ENCODE results near the gene MCOLN2.

The MCOLN2 gene

GRCh38 chr1:84889437-84889836 is 107.5 kb downstream of the MCOLN2 start:
- H3K27me3 ChIP-seq (replicated peaks in 2 of 5; ENCODE audit: control insufficient read depth in 4 of 5, insufficient read depth in 5 of 5, low read length in 4 of 5): peaks cover 4 to 31% (median 17%) of the 10 kb centered on the region in 5 experiments
- H3K27ac ChIP-seq (ENCODE audit: insufficient read depth in 1 of 2, low read depth in 1 of 2, low read length in 2 of 2, poor library complexity in 1 of 2, severe bottlenecking in 2 of 2): no peak overlapping the region
- no peak for DNase-seq
- H3K36me3 ChIP-seq (ENCODE audit: control insufficient read depth in 4 of 4, insufficient read depth in 4 of 4, low read length in 3 of 4): peaks cover 0 to 3% (median 0%) of the 10 kb centered on the region in 4 experiments
- ChIA-PET CTCF (interaction anchor here (1.3 kb wide), 1 partner anchor 29 kb away, joined by 3 read pairs; no protein-coding TSS in a partner anchor), POLR2A (no interaction called here)
- peaks cover 2 to 19% (median 11%) of the 10 kb centered on the region in 4 experiments for H3K4me1 ChIP-seq (ENCODE audit: control extremely low read depth in 1 of 4, control insufficient read depth in 4 of 4, insufficient read depth in 4 of 4, low read length in 3 of 4)
- H3K4me3 ChIP-seq (ENCODE audit: control insufficient read depth in 1 of 7, extremely low read depth in 1 of 7, insufficient read depth in 4 of 7, low read depth in 2 of 7, low read length in 6 of 7): no peak overlapping the region
- 62% methylated on average over 2 of the region's 5 CpGs for WGBS (ENCODE audit: insufficient coverage)
- peaks cover 0 to 3% (median 0%) of the 10 kb centered on the region in 5 experiments for H3K9me3 ChIP-seq (ENCODE audit: control extremely low read depth in 1 of 5, control insufficient read depth in 4 of 5, insufficient read depth in 2 of 5, low read depth in 1 of 5, low read length in 4 of 5)

GRCh38 chr1:84888753-84889152 is 108.2 kb downstream of the MCOLN2 start:
- Histone ChIP-seq H3K4me3 (ENCODE audit: control insufficient read depth in 1 of 7, extremely low read depth in 1 of 7, insufficient read depth in 4 of 7, low read depth in 2 of 7, low read length in 6 of 7) (no peak overlapping the region), H3K27me3 (replicated peaks in 2 of 5; ENCODE audit: control insufficient read depth in 4 of 5, insufficient read depth in 5 of 5, low read length in 4 of 5) (peaks cover 2 to 24% (median 14%) of the 10 kb centered on the region in 5 experiments), H3K36me3 (ENCODE audit: control insufficient read depth in 4 of 4, insufficient read depth in 4 of 4, low read length in 3 of 4) (peaks cover 0 to 3% (median 0%) of the 10 kb centered on the region in 4 experiments), H3K27ac (ENCODE audit: insufficient read depth in 1 of 2, low read depth in 1 of 2, low read length in 2 of 2, poor library complexity in 1 of 2, severe bottlenecking in 2 of 2) (no peak overlapping the region), H3K9me3 (ENCODE audit: control extremely low read depth in 1 of 5, control insufficient read depth in 4 of 5, insufficient read depth in 2 of 5, low read depth in 1 of 5, low read length in 4 of 5) (peaks cover 0 to 3% (median 0%) of the 10 kb centered on the region in 5 experiments), H3K4me1 (ENCODE audit: control extremely low read depth in 1 of 4, control insufficient read depth in 4 of 4, insufficient read depth in 4 of 4, low read length in 3 of 4) (peaks cover 2 to 19% (median 11%) of the 10 kb centered on the region in 4 experiments)
- ChIA-PET POLR2A (no interaction called here), CTCF (interaction anchor here (1.3 kb wide), 1 partner anchor 30 kb away, joined by 3 read pairs; no protein-coding TSS in a partner anchor)
- DNase-seq: no peak

GRCh38 chr1:84887261-84887934 is 109.5 kb downstream of the MCOLN2 start:
- WGBS (ENCODE audit: insufficient coverage): 100% methylated on average over 3 of the region's 4 CpGs
- CTCF ChIA-PET: no interaction called here
- peaks cover 0 to 3% (median 0%) of the 10 kb centered on the region in 5 experiments for H3K9me3 ChIP-seq (ENCODE audit: control extremely low read depth in 1 of 5, control insufficient read depth in 4 of 5, insufficient read depth in 2 of 5, low read depth in 1 of 5, low read length in 4 of 5)
- H3K36me3 ChIP-seq (ENCODE audit: control insufficient read depth in 4 of 4, insufficient read depth in 4 of 4, low read length in 3 of 4): peaks cover 0 to 3% (median 0%) of the 10 kb centered on the region in 4 experiments
- POLR2A ChIA-PET: no interaction called here
- no peak overlapping the region for H3K4me3 ChIP-seq (ENCODE audit: control insufficient read depth in 1 of 7, extremely low read depth in 1 of 7, insufficient read depth in 4 of 7, low read depth in 2 of 7, low read length in 6 of 7)
- H3K4me1 ChIP-seq (ENCODE audit: control extremely low read depth in 1 of 4, control insufficient read depth in 4 of 4, insufficient read depth in 4 of 4, low read length in 3 of 4): peaks cover 2 to 8% (median 2%) of the 10 kb centered on the region in 4 experiments
- DNase-seq: no peak
- peaks cover 0 to 11% (median 7%) of the 10 kb centered on the region in 5 experiments for H3K27me3 ChIP-seq (replicated peaks in 2 of 5; ENCODE audit: control insufficient read depth in 4 of 5, insufficient read depth in 5 of 5, low read length in 4 of 5)
- no peak overlapping the region for H3K27ac ChIP-seq (ENCODE audit: insufficient read depth in 1 of 2, low read depth in 1 of 2, low read length in 2 of 2, poor library complexity in 1 of 2, severe bottlenecking in 2 of 2)

GRCh38 chr1:84885469-84885868 is 111.4 kb downstream of the MCOLN2 start:
- CTCF ChIA-PET: interaction anchor here (1.8 kb wide), 1 partner anchor 113 kb away, joined by 5 read pairs; no protein-coding TSS in a partner anchor
- H3K4me3 ChIP-seq (ENCODE audit: control insufficient read depth in 1 of 7, extremely low read depth in 1 of 7, insufficient read depth in 4 of 7, low read depth in 2 of 7, low read length in 6 of 7): no peak overlapping the region
- no peak for DNase-seq
- H3K4me1 ChIP-seq (ENCODE audit: control extremely low read depth in 1 of 4, control insufficient read depth in 4 of 4, insufficient read depth in 4 of 4, low read length in 3 of 4): peaks cover 0 to 6% (median 0%) of the 10 kb centered on the region in 4 experiments
- 100% methylated on average over 1 of the region's 2 CpGs for WGBS (ENCODE audit: insufficient coverage)
- peaks cover 0 to 3% (median 0%) of the 10 kb centered on the region in 4 experiments for H3K36me3 ChIP-seq (ENCODE audit: control insufficient read depth in 4 of 4, insufficient read depth in 4 of 4, low read length in 3 of 4)
- peaks cover 0 to 8% (median 2%) of the 10 kb centered on the region in 5 experiments for H3K9me3 ChIP-seq (ENCODE audit: control extremely low read depth in 1 of 5, control insufficient read depth in 4 of 5, insufficient read depth in 2 of 5, low read depth in 1 of 5, low read length in 4 of 5)
- POLR2A ChIA-PET: no interaction called here
- no peaks in the 10 kb centered on the region for H3K27me3 ChIP-seq (replicated peaks in 2 of 5; ENCODE audit: control insufficient read depth in 4 of 5, insufficient read depth in 5 of 5, low read length in 4 of 5)
- no peak overlapping the region for H3K27ac ChIP-seq (ENCODE audit: insufficient read depth in 1 of 2, low read depth in 1 of 2, low read length in 2 of 2, poor library complexity in 1 of 2, severe bottlenecking in 2 of 2)

- Histone ChIP-seq H3K9me3 (ENCODE audit: control extremely low read depth in 1 of 5, control insufficient read depth in 4 of 5, insufficient read depth in 2 of 5, low read depth in 1 of 5, low read length in 4 of 5) (peaks cover 0 to 8% (median 2%) of the 10 kb centered on the region in 5 experiments), H3K27me3 (replicated peaks in 2 of 5; ENCODE audit: control insufficient read depth in 4 of 5, insufficient read depth in 5 of 5, low read length in 4 of 5) (no peaks in the 10 kb centered on the region), H3K4me1 (ENCODE audit: control extremely low read depth in 1 of 4, control insufficient read depth in 4 of 4, insufficient read depth in 4 of 4, low read length in 3 of 4) (peaks cover 0 to 6% (median 0%) of the 10 kb centered on the region in 4 experiments), H3K36me3 (ENCODE audit: control insufficient read depth in 4 of 4, insufficient read depth in 4 of 4, low read length in 3 of 4) (peaks cover 0 to 5% (median 0%) of the 10 kb centered on the region in 4 experiments), H3K27ac (ENCODE audit: insufficient read depth in 1 of 2, low read depth in 1 of 2, low read length in 2 of 2, poor library complexity in 1 of 2, severe bottlenecking in 2 of 2) (no peak overlapping the region), H3K4me3 (ENCODE audit: control insufficient read depth in 1 of 7, extremely low read depth in 1 of 7, insufficient read depth in 4 of 7, low read depth in 2 of 7, low read length in 6 of 7) (no peak overlapping the region)
- DNase-seq: no peak
- WGBS (ENCODE audit: insufficient coverage): 92% methylated on average over 6 of the region's 7 CpGs
- ChIA-PET POLR2A (no interaction called here), CTCF (interaction anchor here (1.8 kb wide), 1 partner anchor 113 kb away, joined by 5 read pairs; no protein-coding TSS in a partner anchor)
Observed at GRCh38 chr1:84884671-84885389, 112.1 kb downstream of the MCOLN2 start.

GRCh38 chr1:84883286-84883685 is 113.6 kb downstream of the MCOLN2 start:
- Histone ChIP-seq H3K4me3 (ENCODE audit: control insufficient read depth in 1 of 7, extremely low read depth in 1 of 7, insufficient read depth in 4 of 7, low read depth in 2 of 7, low read length in 6 of 7) (no peak overlapping the region), H3K36me3 (ENCODE audit: control insufficient read depth in 4 of 4, insufficient read depth in 4 of 4, low read length in 3 of 4) (peaks cover 0 to 5% (median 0%) of the 10 kb centered on the region in 4 experiments), H3K4me1 (ENCODE audit: control extremely low read depth in 1 of 4, control insufficient read depth in 4 of 4, insufficient read depth in 4 of 4, low read length in 3 of 4) (no peaks in the 10 kb centered on the region), H3K27me3 (replicated peaks in 2 of 5; ENCODE audit: control insufficient read depth in 4 of 5, insufficient read depth in 5 of 5, low read length in 4 of 5) (no peaks in the 10 kb centered on the region), H3K27ac (ENCODE audit: insufficient read depth in 1 of 2, low read depth in 1 of 2, low read length in 2 of 2, poor library complexity in 1 of 2, severe bottlenecking in 2 of 2) (no peak overlapping the region), H3K9me3 (ENCODE audit: control extremely low read depth in 1 of 5, control insufficient read depth in 4 of 5, insufficient read depth in 2 of 5, low read depth in 1 of 5, low read length in 4 of 5) (peaks cover 0 to 8% (median 2%) of the 10 kb centered on the region in 5 experiments)
- no peak for DNase-seq
- ChIA-PET CTCF (interaction anchor here (1.5 kb wide), 1 partner anchor 11 kb away, joined by 3 read pairs; no protein-coding TSS in a partner anchor), POLR2A (no interaction called here)

GRCh38 chr1:84877592-84877991 is 119.3 kb downstream of the MCOLN2 start:
- Histone ChIP-seq H3K36me3 (ENCODE audit: control insufficient read depth in 4 of 4, insufficient read depth in 4 of 4, low read length in 3 of 4) (peaks cover 0 to 2% (median 0%) of the 10 kb centered on the region in 4 experiments), H3K27me3 (replicated peaks in 2 of 5; ENCODE audit: control insufficient read depth in 4 of 5, insufficient read depth in 5 of 5, low read length in 4 of 5) (peaks cover 0 to 2% (median 0%) of the 10 kb centered on the region in 5 experiments), H3K4me1 (ENCODE audit: control extremely low read depth in 1 of 4, control insufficient read depth in 4 of 4, insufficient read depth in 4 of 4, low read length in 3 of 4) (no peaks in the 10 kb centered on the region), H3K4me3 (ENCODE audit: control insufficient read depth in 1 of 7, extremely low read depth in 1 of 7, insufficient read depth in 4 of 7, low read depth in 2 of 7, low read length in 6 of 7) (no peak overlapping the region), H3K9me3 (ENCODE audit: control extremely low read depth in 1 of 5, control insufficient read depth in 4 of 5, insufficient read depth in 2 of 5, low read depth in 1 of 5, low read length in 4 of 5) (peaks cover 0 to 9% (median 2%) of the 10 kb centered on the region in 5 experiments), H3K27ac (ENCODE audit: insufficient read depth in 1 of 2, low read depth in 1 of 2, low read length in 2 of 2, poor library complexity in 1 of 2, severe bottlenecking in 2 of 2) (no peak overlapping the region)
- POLR2A ChIA-PET: no interaction called here
- CTCF ChIA-PET: no interaction called here
- DNase-seq: no peak
- 100% methylated on average over 3 of the region's 4 CpGs for WGBS (ENCODE audit: insufficient coverage)

Measured in common myeloid progenitor, CD34-positive (primary cell).